ENCODE results near the gene MTFR1L. TPM values are rescaled to one million over a fixed set of nuclear protein-coding genes. Genes with fewer than 3 reads are reported as not detected.
A peak's percentile ranks its signal among the peaks of the same experiment; 100 is the strongest.

The MTFR1L gene
- total and polyA plus RNA-seq, 5 donors from 2014 or later: 29.7 to 56.1 (median 32.9) TPM

DNA sequence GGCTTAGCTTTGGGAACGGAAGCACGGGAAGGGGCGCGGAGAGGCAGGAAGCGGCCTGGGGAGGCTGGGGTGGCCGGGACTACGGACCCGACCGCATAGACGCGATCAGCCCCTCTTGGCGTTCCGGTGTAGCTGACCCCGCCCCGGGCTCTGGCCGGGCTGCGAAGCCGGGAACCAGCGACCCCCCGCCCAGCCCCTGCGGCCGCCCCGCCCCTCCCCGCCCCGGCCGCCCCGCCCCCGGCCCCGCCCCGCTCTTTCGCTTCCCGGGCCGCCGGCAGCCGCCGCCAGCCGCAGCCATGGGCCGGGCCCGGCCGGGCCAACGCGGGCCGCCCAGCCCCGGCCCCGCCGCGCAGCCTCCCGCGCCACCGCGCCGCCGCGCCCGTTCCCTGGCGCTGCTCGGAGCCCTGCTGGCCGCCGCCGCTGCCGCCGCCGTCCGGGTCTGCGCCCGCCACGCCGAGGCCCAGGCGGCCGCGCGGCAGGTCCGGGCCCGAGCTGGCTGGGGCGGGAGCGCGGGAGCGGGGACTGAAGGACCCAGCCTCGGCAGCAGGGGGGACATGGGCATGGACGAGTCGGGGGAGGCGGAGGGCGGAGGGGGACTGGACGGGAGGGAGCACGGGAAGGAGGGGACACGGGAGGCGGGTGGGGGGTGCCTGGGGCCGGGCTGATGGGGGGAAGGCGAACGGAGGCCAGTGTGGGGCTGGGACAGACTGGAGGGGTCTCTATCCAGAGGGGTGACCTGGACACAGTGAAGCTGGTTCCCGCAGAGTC, 19.6 kb upstream of the MTFR1L start, which contains the start of gene SELENON:
SELENON (plus strand) TSS at position 259 of the 768 bp plus-strand sequence; CDS start at position 297, 38 bp downstream.
- peak within 1 kb of the TSS; percentile 65 to 90 (median 86) for H3K4me3 Mint-ChIP-seq
- H3K27me3 Mint-ChIP-seq: peaks cover 7% of the 10 kb centered on the region
- H3K27ac ChIP-seq (ENCODE audit: insufficient read depth, low read length, poor library complexity, severe bottlenecking): peak within 1 kb of the TSS; percentile 60
- DNase-seq: peak in 1 of 3 donors; percentile 57
- peaks cover 48% of the 10 kb centered on the region for H3K4me1 ChIP-seq (ENCODE audit: control insufficient read depth, insufficient read depth, low read length, poor library complexity, severe bottlenecking)
- H3K4me3 ChIP-seq (ENCODE audit: low read depth, low read length): peak within 1 kb of the TSS; percentile 31
- peak within 1 kb of the TSS; percentile 38 to 79 (median 79) for H3K27ac Mint-ChIP-seq
- peaks cover under 1% of the 10 kb centered on the region for H3K36me3 ChIP-seq (ENCODE audit: control insufficient read depth, insufficient read depth, low read length)
- H3K9me3 Mint-ChIP-seq: no peaks in the 10 kb centered on the region
- no peaks in the 10 kb centered on the region for H3K27me3 ChIP-seq (ENCODE audit: control insufficient read depth, insufficient read depth, low read length)
- H3K9me3 ChIP-seq (ENCODE audit: control insufficient read depth in 2 of 2, low read length in 2 of 2): no peaks in the 10 kb centered on the region
- H3K4me1 Mint-ChIP-seq: peaks cover 10 to 83% (median 39%) of the 10 kb centered on the region in 4 donors
- peak; percentile 4 to 9 for ATAC-seq (ENCODE audit: low read depth in 2 of 2)
- peaks cover 3% of the 10 kb centered on the region for H3K36me3 Mint-ChIP-seq

DNA sequence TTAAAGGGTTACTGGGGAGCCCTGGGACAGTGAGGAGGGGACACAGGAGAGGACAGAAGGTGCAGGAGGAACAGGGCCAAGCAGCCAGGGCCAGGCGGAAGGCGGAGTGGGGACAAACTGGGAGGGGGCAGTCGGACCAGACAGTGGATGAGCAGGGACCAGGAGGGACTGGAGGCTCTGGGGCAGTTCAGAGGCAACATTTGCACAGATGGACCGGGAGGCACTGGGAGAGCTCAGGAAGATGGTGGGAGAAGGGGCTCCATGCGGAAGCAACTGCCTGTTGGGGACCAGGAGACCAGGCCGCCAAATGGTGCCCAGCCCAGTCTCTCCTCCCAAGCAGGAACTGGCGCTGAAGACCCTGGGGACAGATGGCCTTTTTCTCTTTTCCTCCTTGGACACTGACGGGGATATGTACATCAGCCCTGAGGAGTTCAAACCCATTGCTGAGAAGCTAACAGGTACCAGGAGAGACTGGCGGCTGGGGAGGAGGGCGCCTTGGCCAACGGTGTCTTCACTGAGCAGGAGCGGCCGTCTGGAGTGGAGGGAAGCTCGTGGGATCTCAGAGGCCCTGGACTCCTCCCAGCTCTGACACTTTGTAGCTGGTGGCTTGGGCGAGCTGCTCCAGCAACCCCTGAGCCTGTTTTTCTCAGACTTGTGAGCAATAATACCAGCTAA, 18.9 kb upstream of the MTFR1L start:
- Histone ChIP-seq H3K27me3 (ENCODE audit: control insufficient read depth, insufficient read depth, low read length) (no peaks in the 10 kb centered on the region), H3K4me1 (ENCODE audit: control insufficient read depth, insufficient read depth, low read length, poor library complexity, severe bottlenecking) (peaks cover 48% of the 10 kb centered on the region), H3K4me3 (ENCODE audit: low read depth, low read length) (peak overlapping the region; percentile 31), H3K27ac (ENCODE audit: insufficient read depth, low read length, poor library complexity, severe bottlenecking) (no peak overlapping the region), H3K9me3 (ENCODE audit: control insufficient read depth in 2 of 2, low read length in 2 of 2) (no peaks in the 10 kb centered on the region), H3K36me3 (ENCODE audit: control insufficient read depth, insufficient read depth, low read length) (peaks cover 4% of the 10 kb centered on the region)
- Mint-ChIP-seq H3K9me3 (no peaks in the 10 kb centered on the region), H3K4me1 (peaks cover 9 to 81% (median 35%) of the 10 kb centered on the region in 4 donors), H3K4me3 (peak overlapping the region; percentile 29 to 90 (median 86)), H3K27ac (peak overlapping the region; percentile 38 to 79 (median 59)), H3K36me3 (peaks cover 9% of the 10 kb centered on the region), H3K27me3 (peaks cover 10% of the 10 kb centered on the region)
- ATAC-seq (ENCODE audit: low read depth in 2 of 2) (no peak), DNase-seq (no peak)

DNA sequence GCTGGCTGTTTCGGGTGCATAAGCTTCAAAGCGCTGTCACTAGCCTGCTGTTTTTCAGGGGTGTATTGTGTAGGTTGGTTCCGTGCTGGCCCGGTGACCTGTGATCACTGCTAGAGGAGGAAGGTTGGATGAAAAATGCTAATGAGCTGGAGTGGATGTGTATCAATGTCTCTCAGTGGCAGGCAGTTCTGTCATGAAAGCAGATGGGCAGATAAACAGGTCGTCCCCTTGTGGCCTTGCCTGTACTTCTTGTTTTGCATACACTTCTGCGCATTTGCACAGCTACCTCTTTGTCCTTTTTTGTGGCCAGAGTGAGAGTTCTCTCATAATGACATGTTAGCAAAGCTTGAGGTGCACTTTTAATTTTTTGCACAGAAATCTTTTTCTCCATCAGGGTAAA, 16.8 kb upstream of the MTFR1L start:
- Histone ChIP-seq H3K27me3 (ENCODE audit: control insufficient read depth, insufficient read depth, low read length) (no peaks in the 10 kb centered on the region), H3K4me1 (ENCODE audit: control insufficient read depth, insufficient read depth, low read length, poor library complexity, severe bottlenecking) (peaks cover 29% of the 10 kb centered on the region), H3K27ac (ENCODE audit: insufficient read depth, low read length, poor library complexity, severe bottlenecking) (no peak overlapping the region), H3K4me3 (ENCODE audit: low read depth, low read length) (no peak overlapping the region), H3K9me3 (ENCODE audit: control insufficient read depth in 2 of 2, low read length in 2 of 2) (no peaks in the 10 kb centered on the region), H3K36me3 (ENCODE audit: control insufficient read depth, insufficient read depth, low read length) (peaks cover 4% of the 10 kb centered on the region)
- DNase-seq (peak in 1 of 3 donors; percentile 31), ATAC-seq (ENCODE audit: low read depth in 2 of 2) (peak; percentile 24 to 30)
- peaks cover 0 to 63% (median 22%) of the 10 kb centered on the region in 4 donors for H3K4me1 Mint-ChIP-seq
- peak overlapping the region; percentile 37 to 84 (median 68) for H3K4me3 Mint-ChIP-seq
- H3K27ac Mint-ChIP-seq: no peak overlapping the region
- peaks cover 10% of the 10 kb centered on the region for H3K27me3 Mint-ChIP-seq
- H3K9me3 Mint-ChIP-seq: no peaks in the 10 kb centered on the region
- H3K36me3 Mint-ChIP-seq: peaks cover 20% of the 10 kb centered on the region

DNA sequence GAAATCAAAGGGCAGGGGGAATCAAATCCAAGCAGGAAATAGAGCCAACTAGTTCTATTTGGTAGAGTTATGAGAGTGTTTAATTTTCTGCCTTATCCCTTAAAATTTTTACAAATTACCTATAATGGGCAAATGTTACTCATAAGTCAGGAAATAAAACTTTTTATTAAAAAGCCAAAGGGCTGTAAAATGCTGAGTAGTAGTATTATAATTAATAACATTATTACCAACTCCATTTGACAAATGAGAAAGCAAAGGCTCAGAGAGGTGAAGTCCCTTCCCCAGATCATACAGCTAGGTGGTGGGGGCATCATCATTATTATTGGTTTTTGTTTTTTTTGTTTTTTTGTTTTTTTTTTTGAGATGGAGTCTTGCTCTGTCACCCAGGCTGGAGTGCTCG, 16.4 kb upstream of the MTFR1L start:
- Mint-ChIP-seq H3K4me3 (peak overlapping the region in 2 of 4 donors; percentile 65 to 70), H3K9me3 (no peaks in the 10 kb centered on the region), H3K27me3 (peaks cover 10% of the 10 kb centered on the region), H3K27ac (no peak overlapping the region), H3K4me1 (peaks cover 0 to 58% (median 22%) of the 10 kb centered on the region in 4 donors), H3K36me3 (peaks cover 20% of the 10 kb centered on the region)
- peaks cover 28% of the 10 kb centered on the region for H3K4me1 ChIP-seq (ENCODE audit: control insufficient read depth, insufficient read depth, low read length, poor library complexity, severe bottlenecking)
- peaks cover 4% of the 10 kb centered on the region for H3K36me3 ChIP-seq (ENCODE audit: control insufficient read depth, insufficient read depth, low read length)
- DNase-seq: no peak
- H3K27me3 ChIP-seq (ENCODE audit: control insufficient read depth, insufficient read depth, low read length): no peaks in the 10 kb centered on the region
- H3K4me3 ChIP-seq (ENCODE audit: low read depth, low read length): no peak overlapping the region
- no peak overlapping the region for H3K27ac ChIP-seq (ENCODE audit: insufficient read depth, low read length, poor library complexity, severe bottlenecking)
- ATAC-seq (ENCODE audit: low read depth in 2 of 2): no peak
- H3K9me3 ChIP-seq (ENCODE audit: control insufficient read depth in 2 of 2, low read length in 2 of 2): no peaks in the 10 kb centered on the region

DNA sequence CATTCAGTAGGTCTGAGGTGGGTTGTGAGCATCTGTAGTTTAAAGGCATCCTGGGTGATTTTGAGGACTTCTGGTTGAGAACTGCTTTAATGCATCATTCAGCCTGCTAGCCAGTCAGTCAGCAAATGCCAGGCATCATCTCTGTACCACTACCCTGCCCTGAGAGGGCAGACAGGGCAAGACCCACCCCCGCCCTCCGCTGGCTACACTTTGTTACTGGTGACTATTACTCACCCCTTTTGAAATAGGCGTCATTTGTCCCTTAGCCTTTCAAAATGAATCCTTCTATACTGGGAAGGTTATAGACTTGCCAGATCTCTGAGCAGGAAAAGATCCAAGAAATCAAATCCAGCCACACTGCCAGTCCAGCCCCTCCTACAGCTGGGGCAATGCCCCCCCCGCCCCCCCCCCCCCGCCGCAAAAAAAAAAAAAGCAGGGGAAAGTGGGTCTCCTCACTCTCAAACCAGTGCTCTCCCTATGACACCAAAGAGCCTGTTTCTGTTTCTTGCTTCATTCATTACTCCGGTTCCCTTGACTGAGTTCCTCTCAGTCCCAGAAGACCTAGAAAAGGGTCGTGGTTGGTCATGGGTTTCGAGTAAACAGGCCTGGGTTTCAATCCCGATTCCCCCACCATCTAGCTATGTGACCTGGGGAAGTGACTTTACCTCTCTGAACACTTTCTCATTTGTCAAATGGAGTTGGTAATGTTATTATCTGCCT, 15.3 kb upstream of the MTFR1L start:
- no peak for ATAC-seq (ENCODE audit: low read depth in 2 of 2)
- H3K27me3 Mint-ChIP-seq: peaks cover 10% of the 10 kb centered on the region
- Histone ChIP-seq H3K27ac (ENCODE audit: insufficient read depth, low read length, poor library complexity, severe bottlenecking) (no peak overlapping the region), H3K9me3 (ENCODE audit: control insufficient read depth in 2 of 2, low read length in 2 of 2) (no peaks in the 10 kb centered on the region), H3K36me3 (ENCODE audit: control insufficient read depth, insufficient read depth, low read length) (peaks cover 4% of the 10 kb centered on the region), H3K4me1 (ENCODE audit: control insufficient read depth, insufficient read depth, low read length, poor library complexity, severe bottlenecking) (peaks cover 28% of the 10 kb centered on the region), H3K27me3 (ENCODE audit: control insufficient read depth, insufficient read depth, low read length) (no peaks in the 10 kb centered on the region), H3K4me3 (ENCODE audit: low read depth, low read length) (no peak overlapping the region)
- peaks cover 0 to 49% (median 20%) of the 10 kb centered on the region in 4 donors for H3K4me1 Mint-ChIP-seq
- peak overlapping the region in 1 of 4 donors; percentile 24 for H3K4me3 Mint-ChIP-seq
- no peak for DNase-seq
- H3K36me3 Mint-ChIP-seq: peaks cover 20% of the 10 kb centered on the region
- H3K9me3 Mint-ChIP-seq: no peaks in the 10 kb centered on the region
- no peak overlapping the region for H3K27ac Mint-ChIP-seq

DNA sequence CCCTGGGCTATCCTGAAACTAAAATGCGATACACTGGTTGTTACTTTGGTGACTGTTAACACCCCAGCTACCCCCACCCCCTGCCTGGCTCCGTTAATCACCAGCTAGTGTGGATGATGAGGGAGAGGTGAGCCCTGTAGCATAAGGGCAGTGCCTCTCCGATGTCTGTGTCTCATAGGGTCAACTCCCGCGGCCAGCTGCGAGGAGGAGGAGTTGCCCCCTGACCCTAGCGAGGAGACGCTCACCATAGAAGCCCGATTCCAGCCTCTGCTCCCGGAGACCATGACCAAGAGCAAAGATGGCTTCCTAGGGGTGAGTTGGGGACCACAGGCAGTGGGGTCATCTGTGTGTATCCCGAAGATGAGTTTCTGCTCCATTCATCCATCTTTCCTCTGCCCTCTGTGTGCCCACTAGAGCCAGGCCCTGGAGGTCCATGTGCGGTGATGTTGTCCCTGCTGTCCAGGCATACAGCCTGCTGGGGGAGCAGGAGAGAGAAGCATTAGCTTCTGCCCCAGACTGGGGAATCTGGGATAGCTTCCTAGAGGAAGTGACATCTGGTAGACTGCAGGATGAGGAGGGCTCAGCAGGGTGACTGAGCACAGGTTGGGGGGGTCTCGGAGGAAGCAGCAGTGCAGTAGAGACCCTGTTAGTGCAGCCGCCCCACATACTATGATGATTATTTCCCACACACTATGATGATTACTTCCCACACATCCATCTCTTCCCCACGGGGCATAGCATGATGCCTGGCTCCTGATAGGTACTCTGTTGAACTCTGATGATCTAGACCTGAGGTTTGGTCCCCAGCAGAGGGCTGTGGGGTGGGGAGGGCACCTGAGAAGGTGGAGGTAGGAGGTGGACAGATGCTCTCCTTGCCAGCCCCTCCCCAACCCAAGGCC, 14.5 kb upstream of the MTFR1L start:
- Mint-ChIP-seq H3K4me1 (peaks cover 0 to 46% (median 18%) of the 10 kb centered on the region in 4 donors), H3K27ac (peak overlapping the region in 2 of 3 donors; percentile 26 to 60), H3K27me3 (peaks cover 10% of the 10 kb centered on the region), H3K36me3 (peaks cover 20% of the 10 kb centered on the region), H3K4me3 (no peak overlapping the region), H3K9me3 (no peaks in the 10 kb centered on the region)
- no peak for DNase-seq
- no peaks in the 10 kb centered on the region for H3K9me3 ChIP-seq (ENCODE audit: control insufficient read depth in 2 of 2, low read length in 2 of 2)
- no peak overlapping the region for H3K4me3 ChIP-seq (ENCODE audit: low read depth, low read length)
- H3K36me3 ChIP-seq (ENCODE audit: control insufficient read depth, insufficient read depth, low read length): peaks cover 4% of the 10 kb centered on the region
- no peak overlapping the region for H3K27ac ChIP-seq (ENCODE audit: insufficient read depth, low read length, poor library complexity, severe bottlenecking)
- no peaks in the 10 kb centered on the region for H3K27me3 ChIP-seq (ENCODE audit: control insufficient read depth, insufficient read depth, low read length)
- peaks cover 24% of the 10 kb centered on the region for H3K4me1 ChIP-seq (ENCODE audit: control insufficient read depth, insufficient read depth, low read length, poor library complexity, severe bottlenecking)
- ATAC-seq (ENCODE audit: low read depth in 2 of 2): no peak

DNA sequence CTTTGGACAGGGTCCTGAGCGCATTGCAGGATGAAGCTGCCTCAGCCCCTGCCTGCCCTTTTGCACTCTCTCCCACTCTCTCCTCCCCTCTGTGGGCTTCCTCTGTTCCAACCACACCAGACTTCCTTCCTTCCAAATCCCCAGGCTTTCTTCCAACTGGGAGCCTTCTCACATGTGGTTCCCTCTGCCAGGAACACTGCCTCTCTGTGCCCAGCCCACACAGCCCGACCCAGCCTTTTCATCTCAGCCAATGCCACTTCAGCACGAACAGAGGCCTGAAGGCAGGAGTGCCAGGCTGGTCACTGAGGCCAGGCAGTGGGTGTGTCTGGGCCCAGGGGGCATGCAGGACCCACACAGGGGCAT, 13.9 kb upstream of the MTFR1L start:
- Histone ChIP-seq H3K27ac (ENCODE audit: insufficient read depth, low read length, poor library complexity, severe bottlenecking) (no peak overlapping the region), H3K9me3 (ENCODE audit: control insufficient read depth in 2 of 2, low read length in 2 of 2) (no peaks in the 10 kb centered on the region), H3K4me3 (ENCODE audit: low read depth, low read length) (no peak overlapping the region), H3K27me3 (ENCODE audit: control insufficient read depth, insufficient read depth, low read length) (no peaks in the 10 kb centered on the region), H3K36me3 (ENCODE audit: control insufficient read depth, insufficient read depth, low read length) (peaks cover 4% of the 10 kb centered on the region), H3K4me1 (ENCODE audit: control insufficient read depth, insufficient read depth, low read length, poor library complexity, severe bottlenecking) (peaks cover 21% of the 10 kb centered on the region)
- Mint-ChIP-seq H3K36me3 (peaks cover 20% of the 10 kb centered on the region), H3K4me3 (no peak overlapping the region), H3K4me1 (peaks cover 0 to 45% (median 21%) of the 10 kb centered on the region in 4 donors), H3K27me3 (peaks cover 10% of the 10 kb centered on the region), H3K27ac (peak overlapping the region in 1 of 3 donors; percentile 60), H3K9me3 (no peaks in the 10 kb centered on the region)
- ATAC-seq (ENCODE audit: low read depth in 2 of 2) (no peak), DNase-seq (no peak)

Data from CD4-positive, CD25-positive, alpha-beta regulatory T cell (primary cell).